WI38 (cell line): Measurements from ENCODE around the gene THRSP.
"Not testable (repeated sequence)": the region's sequence is repeated elsewhere in the genome, so short reads cannot be mapped to it uniquely, and the experiment has no call there.

Experiments
- H3K4me3 ChIP-seq: 2 replicates; pipeline ENCODE4 v1.5.1; 2011; ENCODE audit warnings: low read depth, mild to moderate bottlenecking, control low read depth, low read length
- CTCF ChIP-seq: IDR thresholded peaks from 2 replicates; pipeline ENCODE4 v1.5.1; 2012; ENCODE audit warnings: low read depth, mild to moderate bottlenecking, control low read depth, low read length

Gene THRSP

GRCh38 chr11:78040691-78041379 is 22.8 kb upstream of the THRSP start:
- TF ChIP-seq CTCF = no peak
- no peak overlapping the region for H3K4me3 ChIP-seq

- not testable (repeated sequence) for H3K4me3 ChIP-seq
Observed at GRCh38 chr11:78041380-78041719, 22.3 kb upstream of the THRSP start.

GRCh38 chr11:78041843-78042440 is 21.7 kb upstream of the THRSP start:
- H3K4me3 ChIP-seq = no peak overlapping the region

GRCh38 chr11:78044706-78045105 is 19.0 kb upstream of the THRSP start:
- TF ChIP-seq CTCF = no peak
- H3K4me3 ChIP-seq = no peak overlapping the region

More at GRCh38 chr11:78041843-78042440, 21.7 kb upstream of the THRSP start:
- TF ChIP-seq CTCF = no peak

- H3K4me3 ChIP-seq = peak overlapping the region; percentile 46
- peak; percentile 97 for TF ChIP-seq CTCF
Observed at GRCh38 chr11:78045851-78046485, 17.7 kb upstream of the THRSP start.

GRCh38 chr11:78046486-78046854 is 17.2 kb upstream of the THRSP start:
- TF ChIP-seq CTCF = no peak
- no peak overlapping the region for H3K4me3 ChIP-seq

GRCh38 chr11:78048561-78048960 is 15.1 kb upstream of the THRSP start:
- no peak overlapping the region for H3K4me3 ChIP-seq
- TF ChIP-seq CTCF = no peak
